Thyroid gland (tissue), 4 donors: ENCODE results near the gene ZNF189. TPM values are rescaled to one million over a fixed set of nuclear protein-coding genes. Genes with fewer than 3 reads are reported as not detected.

Source experiments
- DNase-seq, 2 donors: peaks; one replicate each; pipeline ENCODE4 v3.0.0-alpha.2; 2019
- H3K27ac ChIP-seq, 3 donors: fragments of 200-600 bp; sonication (generic); 1 replicate in 2 of 3; 2 replicates in 1 of 3; pipeline ENCODE4 v1.5.1; 2016 to 2019; ENCODE audit warnings: mild to moderate bottlenecking in 1 of 3, moderate library complexity in 1 of 3
- H3K27me3 ChIP-seq: fragments of 200-600 bp; sonication (generic); one replicate; pipeline ENCODE4 v1.5.1; 2019
- H3K36me3 ChIP-seq, 2 donors: fragments of 200-600 bp; sonication (generic); one replicate each; pipeline ENCODE4 v1.5.1; 2016 to 2019
- H3K4me1 ChIP-seq, 2 donors: fragments of 200-600 bp; sonication (generic); one replicate each; pipeline ENCODE4 v1.5.1; 2017 to 2019
- H3K4me3 ChIP-seq, 3 donors: fragments of 200-600 bp; sonication (generic); replicated peaks in 1 of 3; 1 replicate in 2 of 3; 2 replicates in 1 of 3; pipeline ENCODE4 v1.5.1; 2016; ENCODE audit warnings: mild to moderate bottlenecking in 1 of 3
- H3K9me3 ChIP-seq: fragments of 200-600 bp; sonication (generic); one replicate; pipeline ENCODE4 v1.5.1; 2017
- CTCF ChIP-seq, 6 experiments: fragments of 200-600 bp in 3 of 6; fragments of 450-650 bp in 3 of 6; sonication (generic) in 3 of 6; IDR thresholded peaks; one replicate each; pipeline ENCODE4 v1.5.1; 2016 to 2019; ENCODE audit warnings: antibody characterized with exemption in 6 of 6, mild to moderate bottlenecking in 2 of 6, inconsistent platforms in 1 of 6, moderate library complexity in 1 of 6
- POLR2A ChIP-seq, 2 donors: fragments of 450-650 bp; IDR thresholded peaks; one replicate each; pipeline ENCODE4 v1.6.1; 2017; ENCODE audit warnings: antibody characterized with exemption in 2 of 2, mild to moderate bottlenecking in 2 of 2, moderate library complexity in 1 of 2
- WGBS, 2 donors: methylation state at CpG; one replicate each; pipeline ENCODE4 v1.1.5; 2017; 5-methylcytosine and 5-hydroxymethylcytosine counted together
- intact Hi-C: fragments of 100-400 bp; cut with DNase I; formaldehyde crosslinking; loops from one replicate; pipeline ENCODE4 v1.15.1; 2023
- total RNA-seq, 4 donors: library from RNA; depleted of rRNA; stranded (reverse); fragments of >200 nt; gene quantifications; one replicate each; pipeline ENCODE4 v1.2.3, GENCODE V29; 2016

ZNF189 gene
- total RNA-seq, 4 donors from 2014 or later = 21.6 to 34.1 (median 24.5) TPM

- intact Hi-C loops = no loop called here
- Histone ChIP-seq H3K27ac (no peak overlapping the region), H3K4me1 (no peaks in the 10 kb centered on the region), H3K36me3 (no peaks in the 10 kb centered on the region), H3K4me3 (no peak overlapping the region), H3K9me3 (no peaks in the 10 kb centered on the region), H3K27me3 (no peaks in the 10 kb centered on the region)
- no peak for TF ChIP-seq POLR2A (IDR thresholded peaks at IDR 0.05)
- TF ChIP-seq CTCF (IDR thresholded peaks at IDR 0.05) = no peak
- no peak for DNase-seq
- WGBS, 2 donors = 64 to 69% methylated on average over 3 of the region's 3 CpGs
Observed at GRCh38 chr9:101440714-101441230, 42.1 kb downstream of the ZNF189 start.

- H3K4me1 ChIP-seq = no peaks in the 10 kb centered on the region
- DNase-seq = no peak
- no peaks in the 10 kb centered on the region for H3K36me3 ChIP-seq
- H3K9me3 ChIP-seq = no peaks in the 10 kb centered on the region
- no peaks in the 10 kb centered on the region for H3K27me3 ChIP-seq
- intact Hi-C loops = no loop called here
- no peak for TF ChIP-seq POLR2A (IDR thresholded peaks at IDR 0.05)
- TF ChIP-seq CTCF (IDR thresholded peaks at IDR 0.05) = no peak
- 94 to 95% methylated on average over 3 of the region's 3 CpGs for WGBS, 2 donors
- no peak overlapping the region for H3K27ac ChIP-seq
- no peak overlapping the region for H3K4me3 ChIP-seq
Observed at GRCh38 chr9:101442318-101442717, 43.7 kb downstream of the ZNF189 start.

- H3K27me3 ChIP-seq = no peaks in the 10 kb centered on the region
- WGBS, 2 donors = 71 to 79% methylated on average over 3 of the region's 3 CpGs
- TF ChIP-seq CTCF (IDR thresholded peaks at IDR 0.05) (no peak), POLR2A (IDR thresholded peaks at IDR 0.05) (no peak)
- H3K9me3 ChIP-seq = no peaks in the 10 kb centered on the region
- no peak for DNase-seq
- H3K4me1 ChIP-seq = no peaks in the 10 kb centered on the region
- no peak overlapping the region for H3K4me3 ChIP-seq
- no peaks in the 10 kb centered on the region for H3K36me3 ChIP-seq
- no peak overlapping the region for H3K27ac ChIP-seq
- intact Hi-C loops = no loop called here
Observed at GRCh38 chr9:101442736-101443135, 44.1 kb downstream of the ZNF189 start.

GRCh38 chr9:101443364-101443771 lies 44.7 kb downstream of the ZNF189 start:
- no peak overlapping the region for H3K27ac ChIP-seq
- no peaks in the 10 kb centered on the region for H3K27me3 ChIP-seq
- 73 to 77% methylated on average over 9 of the region's 9 CpGs for WGBS, 2 donors
- H3K9me3 ChIP-seq = no peaks in the 10 kb centered on the region
- no peaks in the 10 kb centered on the region for H3K4me1 ChIP-seq
- no peak overlapping the region for H3K4me3 ChIP-seq
- no peak for TF ChIP-seq CTCF (IDR thresholded peaks at IDR 0.05)
- no peak for TF ChIP-seq POLR2A (IDR thresholded peaks at IDR 0.05)
- intact Hi-C loops = no loop called here
- no peak for DNase-seq
- H3K36me3 ChIP-seq = no peaks in the 10 kb centered on the region

GRCh38 chr9:101445353-101446029 lies 46.8 kb downstream of the ZNF189 start:
- Histone ChIP-seq H3K36me3 (no peaks in the 10 kb centered on the region), H3K27ac (no peak overlapping the region)

More at GRCh38 chr9:101445353-101446029, 46.8 kb downstream of the ZNF189 start:
- Histone ChIP-seq H3K4me1 (no peaks in the 10 kb centered on the region), H3K9me3 (no peaks in the 10 kb centered on the region), H3K4me3 (no peak overlapping the region), H3K27me3 (no peaks in the 10 kb centered on the region)
- TF ChIP-seq CTCF (IDR thresholded peaks at IDR 0.05) (no peak), POLR2A (IDR thresholded peaks at IDR 0.05) (no peak)
- DNase-seq = no peak
- WGBS, 2 donors = 65 to 69% methylated on average over 5 of the region's 5 CpGs
- intact Hi-C loops = no loop called here
